ENCODE data around the gene USP25.

The USP25 gene

DNA sequence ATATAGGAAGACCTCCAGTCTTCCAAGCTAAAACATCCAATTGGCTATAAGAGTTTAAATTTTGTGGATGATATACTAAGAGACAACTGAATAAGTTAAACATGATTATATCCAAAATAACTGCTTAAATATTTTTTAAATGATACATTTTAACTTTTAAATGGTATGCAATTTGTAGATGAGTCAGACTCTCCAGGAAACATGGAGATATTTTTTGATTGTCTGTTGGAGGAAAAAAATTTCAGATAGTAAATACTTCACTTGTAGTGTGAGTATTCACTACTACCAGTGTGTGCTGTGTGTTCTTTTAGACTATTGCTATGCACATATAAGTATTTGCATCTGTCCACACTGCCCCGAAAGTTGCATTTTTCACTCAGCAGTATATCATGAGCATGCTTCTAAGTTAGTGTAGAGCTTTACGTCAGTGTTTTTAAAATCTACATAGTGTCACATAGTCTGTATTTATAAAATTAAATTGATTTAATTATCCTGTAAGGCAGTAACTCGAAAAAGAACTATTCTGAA lies 91.1 kb downstream of the USP25 start:
- DNase-seq: no peak

DNA sequence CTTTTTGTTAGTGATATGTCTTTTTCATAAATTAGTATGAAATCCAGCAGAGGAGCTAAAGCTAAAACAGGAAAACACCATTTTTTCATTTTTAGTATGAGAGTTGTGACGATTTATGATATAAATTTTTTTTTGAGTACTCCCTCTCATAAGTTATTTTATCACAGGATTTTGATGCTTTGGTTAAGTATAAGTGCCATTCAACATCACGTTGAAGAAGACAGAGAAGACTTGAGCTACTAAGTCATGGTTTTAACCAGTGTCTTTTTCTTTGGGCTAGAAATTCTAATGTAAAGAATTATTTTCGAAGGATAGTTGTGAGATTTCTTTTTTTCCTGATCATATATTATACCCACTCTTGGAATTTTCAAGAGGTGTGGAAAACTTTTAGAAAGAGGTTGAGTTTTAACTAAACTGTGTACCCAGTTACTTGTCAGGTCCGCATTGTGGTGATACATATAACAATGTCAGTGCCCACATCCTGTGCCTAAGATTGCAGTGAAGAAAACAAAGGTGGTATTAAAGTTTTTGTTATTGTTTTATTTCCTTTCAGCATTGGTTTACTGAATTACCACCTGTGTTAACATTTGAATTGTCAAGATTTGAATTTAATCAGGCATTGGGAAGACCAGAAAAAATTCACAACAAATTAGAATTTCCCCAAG lies 93.8 kb downstream of the USP25 start:
- DNase-seq: peak; percentile 53

DNA sequence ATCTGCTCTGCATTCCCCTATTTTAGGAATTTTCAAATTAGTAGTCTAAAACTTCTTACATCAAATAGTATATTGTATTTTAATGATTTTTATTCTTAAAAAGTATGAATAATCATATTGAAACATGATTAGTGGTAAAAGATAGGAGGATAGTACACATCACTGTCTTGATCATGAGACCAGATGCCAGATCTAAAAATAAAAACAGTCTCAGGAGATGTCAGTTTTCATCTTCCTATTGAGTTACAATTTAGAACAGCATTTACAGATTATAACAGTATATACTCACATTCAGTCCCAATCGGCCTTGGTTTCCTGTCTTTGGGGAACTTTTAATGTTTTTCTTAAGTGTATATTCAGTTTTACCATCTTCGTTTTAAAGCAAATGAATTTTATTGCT lies 95.9 kb downstream of the USP25 start:
- no peak for DNase-seq

DNA sequence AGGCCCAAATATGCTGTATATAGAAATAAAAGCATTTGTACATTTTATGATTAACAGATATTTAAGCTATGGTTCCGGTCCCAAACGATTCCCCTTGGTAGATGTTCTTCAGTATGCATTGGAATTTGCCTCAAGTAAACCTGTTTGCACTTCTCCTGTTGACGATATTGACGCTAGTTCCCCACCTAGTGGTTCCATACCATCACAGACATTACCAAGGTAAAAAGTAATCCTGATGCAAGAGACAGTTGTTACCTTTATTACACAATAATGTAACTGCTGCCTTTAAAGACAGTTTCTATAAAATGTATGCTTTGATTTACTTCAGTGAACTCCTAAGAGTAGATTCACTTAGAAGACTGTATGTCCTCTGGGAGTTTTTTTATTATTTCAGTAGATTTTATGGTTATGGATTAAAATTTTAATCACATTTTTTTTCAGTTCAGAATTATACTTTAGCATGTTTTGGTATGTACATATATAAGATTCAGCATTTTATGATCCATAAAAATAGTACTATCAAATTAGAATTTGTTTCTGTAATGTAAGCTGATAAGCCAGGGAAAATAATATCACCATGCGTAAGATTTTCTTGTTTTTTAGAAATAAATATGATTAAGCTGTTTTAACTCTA lies 96.5 kb downstream of the USP25 start:
- peak; percentile 60 for DNase-seq

DNA sequence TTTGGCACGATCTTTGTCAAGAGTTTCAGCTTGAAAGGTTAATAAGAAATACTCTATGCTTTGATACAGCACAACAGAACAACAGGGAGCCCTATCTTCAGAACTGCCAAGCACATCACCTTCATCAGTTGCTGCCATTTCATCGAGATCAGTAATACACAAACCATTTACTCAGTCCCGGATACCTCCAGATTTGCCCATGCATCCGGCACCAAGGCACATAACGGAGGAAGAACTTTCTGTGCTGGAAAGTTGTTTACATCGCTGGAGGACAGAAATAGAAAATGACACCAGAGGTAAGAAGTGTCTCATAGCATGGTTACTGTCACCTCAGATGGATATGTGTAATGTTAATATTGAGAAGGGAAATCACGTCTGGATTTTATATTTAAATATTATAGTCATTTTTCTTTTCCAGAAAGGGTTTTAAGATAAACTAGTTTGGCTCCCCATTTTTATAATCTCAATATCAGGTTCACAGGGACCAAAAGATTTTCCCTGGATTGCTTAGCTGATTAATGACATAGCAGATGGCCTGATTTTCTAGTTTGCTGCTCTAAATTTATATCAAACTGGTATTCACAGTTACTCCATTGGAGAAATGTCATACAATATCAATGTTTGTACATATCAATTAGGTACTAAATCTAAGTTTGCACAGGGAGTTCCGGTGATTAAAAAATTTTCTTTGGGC lies 97.3 kb downstream of the USP25 start:
- no peak for DNase-seq

DNA sequence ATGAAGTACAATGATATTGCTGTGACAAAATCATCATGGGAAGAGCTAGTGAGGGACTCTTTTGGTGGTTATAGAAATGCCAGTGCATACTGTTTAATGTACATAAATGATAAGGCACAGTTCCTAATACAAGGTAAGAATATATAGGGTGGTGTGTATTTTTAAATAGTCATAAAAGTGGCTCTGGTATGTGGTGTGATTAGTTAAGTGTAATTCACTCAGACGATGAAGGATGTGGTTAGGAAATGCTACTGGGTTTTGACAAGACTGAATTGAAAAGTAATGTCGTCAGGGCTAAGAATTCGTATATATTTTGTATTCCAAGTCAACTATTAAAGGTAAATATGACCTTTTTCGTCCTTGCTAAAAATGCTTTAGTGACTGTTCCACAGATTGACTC lies 101.7 kb downstream of the USP25 start:
- DNase-seq: no peak

DNA sequence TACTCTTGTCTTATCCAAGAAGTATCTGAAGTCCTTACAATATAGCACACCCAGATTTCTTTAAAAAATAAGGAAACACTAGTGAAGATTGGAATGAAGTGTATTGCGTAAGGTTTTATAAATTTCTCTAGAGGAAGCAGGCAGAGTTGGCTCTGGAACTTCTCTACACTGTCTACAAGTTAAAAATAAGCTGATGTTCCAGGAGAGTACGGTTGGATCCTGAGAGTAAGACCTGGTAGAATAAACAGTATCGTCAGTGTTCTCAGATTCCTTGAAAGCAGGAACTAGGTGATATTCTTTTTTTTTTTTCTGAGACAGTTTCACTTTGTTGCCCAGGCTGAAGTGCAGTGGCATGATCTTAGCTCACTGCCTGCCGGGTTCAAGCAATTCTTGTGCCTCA lies 107.9 kb downstream of the USP25 start:
- DNase-seq: no peak

DNA sequence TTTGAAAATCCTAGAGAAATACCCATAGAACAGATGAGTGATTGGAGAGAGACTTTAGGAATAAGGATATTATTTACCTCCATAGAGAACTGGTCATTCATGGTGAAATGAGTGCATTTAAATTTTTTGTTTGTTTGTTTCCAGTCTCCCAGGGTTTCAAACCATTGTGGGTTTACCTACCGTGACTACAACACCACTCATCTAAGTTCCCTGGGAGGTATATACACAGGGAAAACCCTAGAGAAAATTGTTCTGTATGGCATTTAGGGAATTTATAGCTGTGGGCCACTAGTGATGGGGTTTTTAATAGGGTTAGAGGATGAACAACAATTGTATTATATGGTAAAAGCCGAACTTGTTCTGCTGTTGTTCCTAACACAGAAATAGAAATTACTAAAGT lies 109.2 kb downstream of the USP25 start:
- DNase-seq: no peak

DNA sequence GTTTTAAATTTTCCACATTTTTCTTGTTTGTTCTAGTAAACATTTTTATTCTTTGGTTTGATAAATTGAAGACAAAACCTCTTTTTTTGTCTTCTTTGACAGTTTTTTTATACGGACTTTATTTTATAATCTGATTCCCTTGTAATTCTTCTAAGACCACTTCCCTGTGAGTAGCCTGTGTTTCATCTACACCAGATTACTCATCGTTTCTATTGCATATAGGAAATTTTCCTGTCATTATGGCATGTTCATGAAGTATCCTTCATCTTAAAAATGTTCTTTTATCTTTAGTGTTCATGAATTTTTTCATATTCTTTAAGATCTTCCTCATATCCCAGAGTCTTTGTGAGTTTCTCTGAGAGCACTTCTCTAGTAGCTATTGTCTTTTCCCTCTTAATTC lies 109.8 kb downstream of the USP25 start:
- no peak for DNase-seq

DNA sequence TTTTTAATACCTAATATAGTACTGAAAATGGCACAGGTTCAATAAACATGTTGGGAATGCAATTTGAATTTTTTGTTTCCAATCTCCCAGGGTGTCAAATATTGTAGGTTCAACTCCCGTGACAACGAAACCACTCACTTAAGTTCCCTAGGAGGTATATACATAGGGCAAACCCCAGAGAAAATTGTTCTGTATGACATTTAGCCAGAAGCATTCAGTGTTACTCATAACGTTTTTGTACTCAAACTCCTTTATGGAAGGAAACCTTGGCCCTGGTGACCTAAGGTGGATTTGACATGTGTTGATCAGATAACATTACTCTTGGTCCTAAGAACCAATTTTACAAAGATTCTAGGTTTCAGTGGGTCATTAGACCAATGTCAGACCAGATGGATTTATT lies 110.6 kb downstream of the USP25 start:
- DNase-seq: no peak

DNA sequence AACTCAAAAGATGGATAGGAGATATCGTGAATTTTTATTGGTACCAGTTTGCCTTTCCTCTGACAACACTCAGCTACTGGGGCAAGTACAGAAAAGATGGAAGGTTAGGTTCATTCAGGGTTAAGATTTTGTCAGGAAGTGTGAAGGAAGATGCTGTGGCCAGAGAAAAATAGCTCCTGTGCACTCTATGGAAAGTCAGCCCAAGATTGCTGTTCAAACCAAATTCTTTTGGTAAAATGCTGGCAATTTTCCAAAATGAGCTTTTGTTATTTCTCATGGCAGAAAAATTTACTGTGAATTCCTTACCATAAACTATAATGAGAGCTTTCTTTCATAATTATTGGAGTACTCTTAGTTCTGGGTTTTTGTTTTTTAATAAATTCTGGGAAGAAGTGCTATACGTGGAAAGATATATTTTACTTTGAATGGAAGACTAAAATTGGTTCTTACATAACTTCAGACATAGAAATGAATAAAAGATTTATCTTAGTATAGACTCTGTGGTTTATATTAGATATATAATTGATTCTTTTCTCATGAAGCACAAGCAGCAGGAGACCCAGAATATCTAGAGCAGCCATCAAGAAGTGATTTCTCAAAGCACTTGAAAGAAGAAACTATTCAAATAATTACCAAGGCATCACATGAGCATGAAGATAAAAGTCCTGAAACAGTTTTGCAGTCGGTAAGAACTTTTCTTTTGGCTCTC lies 112.2 kb downstream of the USP25 start:
- DNase-seq: no peak

DNA sequence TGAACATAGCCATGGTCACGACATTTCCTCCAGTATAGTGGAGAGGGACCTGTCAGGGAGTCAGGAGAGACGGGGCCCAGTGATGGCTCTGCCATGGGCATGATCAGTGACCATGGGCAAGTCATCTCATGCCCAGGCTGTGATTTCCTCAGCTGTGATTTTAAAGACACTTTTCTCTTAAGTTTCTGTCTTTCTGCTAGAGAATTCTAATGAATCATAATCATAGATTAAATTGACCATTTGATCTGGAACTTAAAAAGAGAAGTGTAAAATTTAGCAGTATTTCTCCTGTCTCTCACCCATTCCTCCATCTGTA lies 112.7 kb downstream of the USP25 start:
- DNase-seq: no peak

DNA sequence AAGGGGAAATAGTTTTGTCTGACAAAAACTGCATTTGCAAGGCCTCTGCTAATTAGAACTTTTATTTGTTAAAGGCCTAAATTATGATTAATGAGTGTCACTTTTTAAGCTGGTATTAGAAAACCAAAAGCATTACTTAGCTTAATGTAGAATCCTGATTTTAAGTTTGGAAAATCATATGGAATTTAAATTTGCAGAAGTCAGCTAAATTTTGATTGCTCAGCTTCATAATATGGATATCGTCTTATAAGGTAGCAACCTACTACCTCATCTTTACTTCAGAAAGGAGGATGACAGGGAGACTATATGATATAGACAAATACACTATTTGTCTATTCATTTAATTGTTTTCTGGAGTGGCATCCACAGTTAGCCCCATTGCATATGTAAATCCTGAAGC lies 114.0 kb downstream of the USP25 start:
- DNase-seq: no peak

DNA sequence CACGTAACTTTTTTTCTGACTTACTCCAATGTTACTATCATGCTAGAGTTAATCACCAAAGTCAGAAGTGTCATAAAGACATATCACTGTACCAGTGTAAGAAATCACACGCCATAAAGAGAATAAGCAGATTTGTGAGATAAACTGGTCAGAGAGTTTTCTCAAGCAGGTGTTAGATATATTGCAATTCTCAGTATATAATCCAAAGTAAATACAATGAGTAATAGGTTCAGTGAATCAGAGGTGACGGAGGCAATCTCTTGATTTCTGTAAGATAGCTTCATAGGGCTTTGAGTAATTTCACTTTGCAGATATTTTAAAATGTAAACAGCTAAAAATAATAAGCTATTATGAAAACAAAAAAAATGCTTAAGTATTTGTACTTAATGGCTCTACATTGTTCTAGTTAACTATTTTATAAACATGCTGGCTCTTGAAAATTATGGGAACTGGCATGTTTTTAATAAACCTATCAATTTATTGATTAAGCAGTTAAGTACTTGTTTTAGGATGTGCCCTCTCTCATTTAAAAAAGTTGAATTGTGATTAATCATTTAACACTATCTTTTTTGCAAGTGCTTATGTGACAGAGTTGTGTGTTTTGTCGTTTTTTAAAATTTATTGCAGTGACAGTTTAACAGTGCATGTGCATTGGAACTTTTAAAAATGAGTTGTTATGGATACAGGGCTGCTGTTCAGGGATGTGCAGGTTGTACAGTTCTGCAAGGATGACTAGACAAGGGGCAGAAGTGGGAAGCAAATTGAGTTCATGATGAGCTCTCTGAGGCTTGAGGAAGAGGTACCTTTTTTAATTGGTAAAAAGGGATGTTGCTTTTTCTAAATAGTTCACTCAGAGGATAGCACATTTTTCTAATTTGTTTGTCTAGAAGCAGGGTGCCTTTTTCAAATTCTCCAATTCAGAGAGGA lies 119.1 kb downstream of the USP25 start:
- DNase-seq: no peak

DNA sequence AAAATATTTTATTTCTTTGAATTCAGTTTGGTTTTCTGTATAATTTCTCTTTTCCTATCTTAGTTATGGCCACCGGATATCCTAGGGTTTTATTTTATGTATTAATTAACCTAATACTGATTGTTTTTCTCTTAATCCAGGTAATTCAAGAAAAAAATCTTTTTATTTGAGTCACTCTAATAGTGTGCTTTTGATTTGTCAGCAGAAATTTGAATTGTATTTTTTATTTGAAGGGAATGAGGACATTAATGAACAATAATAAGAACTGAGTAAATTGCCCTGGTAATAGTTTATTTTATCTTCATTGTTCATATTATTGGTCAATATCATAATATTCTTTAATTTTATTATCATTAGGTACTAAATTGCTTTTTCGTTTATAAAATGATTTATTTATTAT lies 120.1 kb downstream of the USP25 start:
- DNase-seq: no peak

DNA sequence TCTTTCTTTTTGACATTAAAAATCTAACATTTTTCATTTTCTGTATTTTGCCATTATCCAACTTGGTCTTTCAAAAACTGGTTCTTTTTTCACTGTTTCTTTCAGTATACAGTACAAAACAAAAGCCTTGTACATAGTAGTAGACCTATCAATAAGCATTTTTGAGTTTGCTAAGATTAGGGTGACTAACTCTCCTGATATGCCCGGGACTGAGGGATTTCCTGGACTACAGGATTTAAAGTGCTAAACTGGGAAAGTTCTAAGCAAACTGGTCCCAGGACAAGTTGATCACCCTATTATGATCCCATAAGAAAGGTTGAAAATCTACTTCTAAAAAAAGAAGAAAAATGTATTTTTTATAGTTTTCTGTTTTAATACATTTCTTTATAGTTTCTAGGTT lies 120.9 kb downstream of the USP25 start:
- no peak for DNase-seq

DNA sequence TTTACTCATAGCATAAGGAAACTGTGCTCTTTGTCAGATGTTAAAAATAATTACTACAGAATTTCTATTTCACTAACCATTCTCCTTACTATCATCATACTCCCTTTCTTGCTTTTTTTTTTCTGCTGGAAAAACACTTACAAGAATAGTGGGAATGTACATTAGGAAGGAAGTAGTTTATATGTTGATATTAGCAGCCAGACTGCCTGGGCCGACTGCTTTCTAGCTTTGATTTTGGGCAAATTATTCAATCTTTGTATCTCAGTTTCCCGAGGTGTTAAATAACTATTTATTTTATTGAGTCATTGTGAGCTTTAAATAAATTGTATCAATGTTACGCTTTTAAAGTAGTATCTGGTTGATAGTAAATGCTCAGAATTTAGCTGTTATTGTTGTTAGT lies 122.4 kb downstream of the USP25 start:
- DNase-seq: no peak

DNA sequence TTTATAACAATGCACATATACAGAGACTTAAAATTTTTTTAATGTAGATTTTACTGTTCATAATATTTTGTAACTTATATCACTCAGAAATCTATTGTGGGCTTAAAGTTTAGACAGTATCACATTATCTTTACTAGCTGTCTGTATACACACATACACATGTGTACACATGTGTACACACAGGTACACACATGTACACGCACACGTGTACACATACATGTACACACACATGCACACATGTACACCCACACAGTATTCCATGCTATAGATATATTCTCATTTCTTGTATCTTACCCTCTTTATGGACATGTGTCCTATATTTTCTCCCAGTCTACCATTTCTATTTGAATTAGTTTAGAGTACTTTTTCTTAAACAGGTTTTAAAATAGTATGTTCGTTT lies 123.3 kb downstream of the USP25 start:
- DNase-seq: no peak

DNA sequence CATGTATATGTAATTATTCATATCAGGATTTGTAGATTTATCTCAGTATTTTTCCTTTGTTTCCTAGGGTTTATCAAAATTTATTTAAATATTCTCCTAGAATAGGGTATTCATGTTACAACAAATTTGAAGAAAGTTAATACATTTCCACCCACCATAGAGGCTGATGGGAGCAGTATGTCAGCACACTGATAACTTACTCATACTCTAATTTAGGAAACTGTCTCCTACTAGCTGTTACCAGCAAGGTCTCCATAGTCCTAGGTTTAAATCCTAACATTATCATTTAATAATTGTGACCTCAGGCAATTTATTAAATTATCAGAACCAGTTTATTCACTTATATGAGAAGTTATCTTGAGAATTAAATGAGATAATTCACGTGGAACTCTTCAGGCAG lies 127.0 kb downstream of the USP25 start:
- no peak for DNase-seq

DNA sequence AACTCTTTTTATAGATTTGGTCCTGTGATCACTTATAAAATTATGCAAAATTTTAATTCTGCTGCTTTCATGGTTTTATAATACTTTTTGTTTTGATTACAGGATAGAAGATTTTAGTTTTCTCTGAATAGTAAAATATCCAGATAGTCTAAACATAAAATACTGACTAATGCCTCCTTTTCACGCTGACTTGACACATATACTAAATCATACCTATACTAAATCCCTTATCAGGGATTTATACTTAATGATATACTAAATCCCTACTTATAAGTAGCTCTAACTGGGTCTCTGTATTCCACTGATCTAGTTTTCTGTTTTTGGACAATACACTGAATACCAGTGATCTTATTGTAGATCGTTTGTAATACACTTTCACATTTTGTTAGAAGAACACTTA lies 128.0 kb downstream of the USP25 start:
- no peak for DNase-seq

DNA sequence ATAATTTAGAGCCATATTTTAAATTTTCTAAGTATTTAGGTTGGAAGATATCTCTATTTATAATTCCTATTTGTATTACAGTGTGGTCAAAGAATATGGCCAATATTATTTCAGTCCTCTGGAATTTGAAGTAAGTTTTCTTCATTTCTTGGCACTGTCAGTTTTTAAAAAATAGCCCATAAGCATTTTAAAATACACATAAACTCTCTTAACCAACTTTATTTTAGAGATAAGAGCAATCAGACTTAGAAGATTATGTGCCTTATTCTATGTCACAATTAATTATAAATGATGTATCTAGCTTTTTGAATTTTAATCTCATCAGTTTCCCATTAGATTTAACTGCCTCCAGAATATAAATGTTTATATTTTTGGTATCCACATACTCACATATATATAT lies 130.8 kb downstream of the USP25 start:
- no peak for DNase-seq

DNA sequence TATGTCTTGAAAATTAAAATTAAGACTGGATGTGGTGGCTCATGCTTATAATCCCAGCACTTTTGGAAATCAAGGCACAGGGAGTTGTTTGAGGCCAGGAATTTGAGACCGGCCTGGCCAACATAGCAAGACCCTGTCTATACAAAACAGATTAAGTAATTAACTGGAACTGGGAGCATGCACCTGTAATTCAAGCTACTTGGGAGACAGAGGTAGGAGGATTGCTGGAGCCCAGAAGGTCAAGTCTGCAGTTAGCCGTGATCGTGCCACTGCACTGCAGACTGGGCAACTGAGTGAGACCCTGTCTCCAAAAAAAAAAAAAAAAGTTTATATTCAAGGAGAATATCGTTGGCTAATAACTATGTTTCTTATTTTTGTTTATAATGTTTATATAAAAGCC lies 139.2 kb downstream of the USP25 start:
- DNase-seq: no peak

DNA sequence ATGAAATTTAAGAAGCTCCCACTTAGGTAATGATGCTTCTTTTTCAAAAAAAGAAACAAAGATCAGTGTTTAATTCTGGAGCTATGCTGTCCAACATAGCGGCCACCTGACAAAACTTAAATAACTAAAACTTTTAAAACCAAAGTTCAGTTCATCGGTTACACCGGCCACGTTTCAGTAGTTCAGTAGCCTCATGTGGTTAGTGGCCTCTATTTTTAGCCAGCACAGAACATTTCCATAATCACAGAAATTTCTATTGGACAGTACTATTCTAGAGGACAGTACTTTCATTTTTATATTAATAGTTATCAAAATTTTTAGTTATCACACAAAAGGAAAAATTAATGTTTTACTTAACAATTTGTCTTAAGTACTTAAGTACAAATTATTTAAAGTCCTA lies 141.0 kb downstream of the USP25 start:
- no peak for DNase-seq

Data from CD4-positive, alpha-beta T cell treated with Interleukin-4 for 4 hours (primary cell).